Cardiac septum (tissue), 1 donor: ENCODE results near the gene TDRD9. TPM values are rescaled to one million over a fixed set of nuclear protein-coding genes. Genes with fewer than 3 reads are reported as not detected.
"Not testable (repeated sequence)": the region's sequence is repeated elsewhere in the genome, so short reads cannot be mapped to it uniquely, and the experiment has no call there.

Experiments
- DNase-seq: peaks from one replicate; pipeline ENCODE4 v3.0.0-alpha.2; 2020; ENCODE audit warnings: low spot score
- intact Hi-C: fragments of 100-400 bp; cut with DNase I; formaldehyde crosslinking; loops from one replicate; pipeline ENCODE4 v1.14.0; 2022
- total RNA-seq: library from RNA; stranded (reverse); fragmentation: NEBNext Ultra II Directional; extraction: Animal tissue kit (Norgen Biotek cat#: 25700); gene quantifications from one replicate; pipeline ENCODE4 v1.2.1, GENCODE V29; 2021
- donor health status: DM: no; HTN: no; CAD: no.

TDRD9 gene
- total RNA-seq, 1 donor from 2014 or later: 3.3 TPM

- peak; percentile 90 for DNase-seq
- intact Hi-C loops: loop anchor here (1.0 to 5.0 kb wide), 2 partner anchors 102 to 338 kb away; no protein-coding TSS in a partner anchor
Measured at GRCh38 chr14:103910262-103910935, 17.9 kb upstream of the TDRD9 start.

- no peak for DNase-seq
- intact Hi-C loops: loop anchor here (1.0 to 5.0 kb wide), 2 partner anchors 103 to 339 kb away; no protein-coding TSS in a partner anchor
Measured at GRCh38 chr14:103910984-103911383, 17.3 kb upstream of the TDRD9 start.

GRCh38 chr14:103915616-103916015, 12.6 kb upstream of the TDRD9 start:
- intact Hi-C loops: no loop called here
- DNase-seq: no peak

GRCh38 chr14:103916636-103917262, 11.5 kb upstream of the TDRD9 start:
- no peak for DNase-seq
- intact Hi-C loops: no loop called here

- intact Hi-C loops: no loop called here
- peak; percentile 98 for DNase-seq
Measured at GRCh38 chr14:103920981-103921854, 7.0 kb upstream of the TDRD9 start.

GRCh38 chr14:103921855-103922200, 6.4 kb upstream of the TDRD9 start:
- not testable (repeated sequence) for DNase-seq

GRCh38 chr14:103923863-103924262, 4.4 kb upstream of the TDRD9 start:
- DNase-seq: peak; percentile 82
- intact Hi-C loops: loop anchor here (1.0 kb wide), 1 partner anchor 17 kb away; no protein-coding TSS in a partner anchor

More at GRCh38 chr14:103921855-103922200, 6.4 kb upstream of the TDRD9 start:
- intact Hi-C loops: not testable (repeated sequence)

GRCh38 chr14:103925316-103925715, 2.9 kb upstream of the TDRD9 start:
- DNase-seq: no peak
- intact Hi-C loops: no loop called here

GRCh38 chr14:103927566-103927965, 690 bp upstream of the TDRD9 start:
- no peak for DNase-seq
- intact Hi-C loops: no loop called here

GRCh38 chr14:103930051-103930604, 1.9 kb downstream of the TDRD9 start:
- no peak for DNase-seq
- intact Hi-C loops: no loop called here

GRCh38 chr14:103931422-103931821, 3.2 kb downstream of the TDRD9 start:
- intact Hi-C loops: no loop called here
- no peak for DNase-seq

- intact Hi-C loops: no loop called here
Measured at GRCh38 chr14:103932791-103933490, 4.7 kb downstream of the TDRD9 start.

GRCh38 chr14:103935102-103935501, 6.8 kb downstream of the TDRD9 start:
- DNase-seq: no peak
- intact Hi-C loops: no loop called here

More at GRCh38 chr14:103932791-103933490, 4.7 kb downstream of the TDRD9 start:
- no peak for DNase-seq

- no peak for DNase-seq
- intact Hi-C loops: loop anchor here (1.0 kb wide), 1 partner anchor 17 kb away; no protein-coding TSS in a partner anchor
Measured at GRCh38 chr14:103941462-103941861, 13.2 kb downstream of the TDRD9 start.

GRCh38 chr14:103941973-103942736, 13.9 kb downstream of the TDRD9 start, which contains the start of gene RD3L:
RD3L (minus strand) TSS chr14:103942529; CDS start chr14:103941695, 834 bp downstream.
- intact Hi-C loops: loop anchor here (1.0 kb wide), 1 partner anchor 18 kb away; no protein-coding TSS in a partner anchor
- DNase-seq: no peak

- no peak for DNase-seq
- intact Hi-C loops: no loop called here
Measured at GRCh38 chr14:103943673-103944072, 15.4 kb downstream of the TDRD9 start.

GRCh38 chr14:103946975-103947374, 18.7 kb downstream of the TDRD9 start:
- DNase-seq: no peak
- intact Hi-C loops: no loop called here

GRCh38 chr14:103948442-103948841, 20.2 kb downstream of the TDRD9 start:
- no peak for DNase-seq
- intact Hi-C loops: no loop called here
